H9 (cell line): ENCODE measurements around the gene KCNMA1. TPM values are rescaled to one million over a fixed set of nuclear protein-coding genes. Genes with fewer than 3 reads are reported as not detected.

ENCODE experiments used
- DNase-seq: peaks from one replicate; pipeline ENCODE4 v3.0.0-alpha.2; 2017
- H2AFZ ChIP-seq: one replicate; pipeline ENCODE4 v1.6.1; 2013; ENCODE audit warnings: mild to moderate bottlenecking, low read length, control low read depth, moderate library complexity
- H2AK5ac ChIP-seq: 2 replicates; pipeline ENCODE4 v1.6.1; 2013; ENCODE audit warnings: low read length, control low read depth, mixed read lengths; ENCODE audit not compliant: insufficient read length
- H2BK120ac ChIP-seq: one replicate; pipeline ENCODE4 v1.6.1; 2013; ENCODE audit warnings: low read depth, mild to moderate bottlenecking, low read length, control low read depth, inconsistent platforms; ENCODE audit not compliant: poor library complexity, severe bottlenecking
- H2BK12ac ChIP-seq: 2 replicates; pipeline ENCODE4 v1.6.1; 2013; ENCODE audit warnings: low read length, control low read depth, mixed read lengths, low read depth; ENCODE audit not compliant: insufficient read length
- H2BK15ac ChIP-seq: 2 replicates; pipeline ENCODE4 v1.6.1; 2013; ENCODE audit warnings: low read depth, low read length, control low read depth
- H2BK20ac ChIP-seq: one replicate; pipeline ENCODE4 v1.6.1; 2013; ENCODE audit warnings: low read depth, mild to moderate bottlenecking, low read length, control low read depth, inconsistent platforms; ENCODE audit not compliant: poor library complexity, severe bottlenecking
- H2BK5ac ChIP-seq: 2 replicates; pipeline ENCODE4 v1.6.1; 2013; ENCODE audit warnings: low read length, control low read depth, mixed read lengths; ENCODE audit not compliant: insufficient read length
- H3K14ac ChIP-seq: 2 replicates; pipeline ENCODE4 v1.6.1; 2013; ENCODE audit warnings: low read length, control low read depth; ENCODE audit not compliant: insufficient read depth
- H3K18ac ChIP-seq: 2 replicates; pipeline ENCODE4 v1.6.1; 2013; ENCODE audit warnings: low read depth, mild to moderate bottlenecking, mixed read lengths, low read length, control low read depth; ENCODE audit not compliant: insufficient read length
- H3K23ac ChIP-seq: 2 replicates; pipeline ENCODE4 v1.6.1; 2013; ENCODE audit warnings: low read length, control low read depth, mixed read lengths, low read depth; ENCODE audit not compliant: insufficient read length
- H3K23me2 ChIP-seq: 2 replicates; pipeline ENCODE4 v1.6.1; 2013; ENCODE audit warnings: low read depth, mild to moderate bottlenecking, mixed read lengths, low read length, control low read depth; ENCODE audit not compliant: insufficient read length, poor library complexity, severe bottlenecking
- H3K27ac ChIP-seq: 2 replicates; pipeline ENCODE4 v1.5.1; 2013; ENCODE audit warnings: low read length, control low read depth, mixed read lengths, low read depth; ENCODE audit not compliant: insufficient read length
- H3K27me3 ChIP-seq: 2 replicates; pipeline ENCODE4 v1.6.1; 2013; ENCODE audit warnings: low read length, control low read depth, inconsistent platforms; ENCODE audit not compliant: insufficient read depth
- H3K4ac ChIP-seq: 2 replicates; pipeline ENCODE4 v1.6.1; 2013; ENCODE audit warnings: low read depth, mild to moderate bottlenecking, control low read depth, inconsistent platforms, low read length, moderate library complexity
- H3K4me1 ChIP-seq: 2 replicates; pipeline ENCODE4 v1.6.1; 2013; ENCODE audit warnings: low read length, control low read depth, inconsistent platforms; ENCODE audit not compliant: insufficient read depth
- H3K4me2 ChIP-seq: 2 replicates; pipeline ENCODE4 v1.6.1; 2013; ENCODE audit warnings: low read length, control low read depth, mixed read lengths; ENCODE audit not compliant: insufficient read length, insufficient read depth
- H3K56ac ChIP-seq: 2 replicates; pipeline ENCODE4 v1.6.1; 2013; ENCODE audit warnings: low read depth, mild to moderate bottlenecking, mixed read lengths, low read length, control low read depth; ENCODE audit not compliant: insufficient read length
- H3K79me1 ChIP-seq: 2 replicates; pipeline ENCODE4 v1.6.1; 2013; ENCODE audit warnings: low read depth, mild to moderate bottlenecking, moderate library complexity, low read length, control low read depth, inconsistent platforms; ENCODE audit not compliant: insufficient read depth, poor library complexity, severe bottlenecking
- H3K79me2 ChIP-seq: 2 replicates; pipeline ENCODE4 v1.6.1; 2013; ENCODE audit warnings: low read length, control low read depth, inconsistent platforms; ENCODE audit not compliant: insufficient read depth
- H3K9ac ChIP-seq: 2 replicates; pipeline ENCODE4 v1.6.1; 2013; ENCODE audit warnings: low read length, control low read depth, mixed read lengths; ENCODE audit not compliant: insufficient read length; ENCODE audit errors: extremely low read depth
- H3K9me3 ChIP-seq: one replicate; pipeline ENCODE4 v1.6.1; 2013; ENCODE audit warnings: low read depth, low read length, inconsistent platforms; ENCODE audit not compliant: control insufficient read depth
- H3T11ph ChIP-seq: one replicate; pipeline ENCODE4 v1.6.1; 2013; ENCODE audit warnings: mild to moderate bottlenecking, low read length, control low read depth, inconsistent platforms
- H4K20me1 ChIP-seq: one replicate; pipeline ENCODE4 v1.6.1; 2013; ENCODE audit not compliant: control insufficient read depth, insufficient read length, insufficient read depth
- H4K5ac ChIP-seq: 2 replicates; pipeline ENCODE4 v1.6.1; 2013; ENCODE audit warnings: low read depth, mild to moderate bottlenecking, mixed read lengths, low read length, control low read depth; ENCODE audit not compliant: insufficient read length
- H4K8ac ChIP-seq: replicated peaks from 2 replicates; pipeline ENCODE4 v1.6.1; 2013; ENCODE audit warnings: low read length, control low read depth, mixed read lengths, low read depth; ENCODE audit not compliant: insufficient read length
- H4K91ac ChIP-seq: 2 replicates; pipeline ENCODE4 v1.6.1; 2013; ENCODE audit warnings: low read depth, mild to moderate bottlenecking, moderate library complexity, mixed read lengths, low read length, control low read depth; ENCODE audit not compliant: insufficient read length
- H3K27ac Mint-ChIP-seq, 3 experiments: 2 replicates in 2 of 3; 3 replicates in 1 of 3; pipeline ENCODE4 v1.8.0; 2020 to 2021; ENCODE audit warnings: mixed read lengths in 3 of 3, mild to moderate bottlenecking in 1 of 3, moderate library complexity in 1 of 3
- H3K27me3 Mint-ChIP-seq: 2 replicates; pipeline ENCODE4 v1.8.0; 2021; ENCODE audit warnings: low read depth, mild to moderate bottlenecking, moderate library complexity, mixed read lengths
- H3K36me3 Mint-ChIP-seq, 3 experiments: 2 replicates in 2 of 3; 3 replicates in 1 of 3; pipeline ENCODE4 v1.8.0; 2020 to 2021; ENCODE audit warnings: low read depth in 3 of 3, mixed read lengths in 3 of 3; ENCODE audit not compliant: insufficient read depth in 1 of 3
- H3K4me1 Mint-ChIP-seq, 2 experiments: 2 replicates each; pipeline ENCODE4 v1.8.0; 2020; ENCODE audit warnings: mixed read lengths in 2 of 2
- H3K4me3 Mint-ChIP-seq, 2 experiments: 2 replicates in 1 of 2; 3 replicates in 1 of 2; pipeline ENCODE4 v1.8.0; 2020 to 2021; ENCODE audit warnings: mild to moderate bottlenecking in 2 of 2, mixed read lengths in 2 of 2, moderate library complexity in 1 of 2
- H3K9me3 Mint-ChIP-seq, 2 experiments: 2 replicates in 1 of 2; 3 replicates in 1 of 2; pipeline ENCODE4 v1.8.0; 2020; ENCODE audit warnings: mild to moderate bottlenecking in 2 of 2, mixed read lengths in 2 of 2, moderate library complexity in 1 of 2
- CTCF ChIP-seq: fragments of 200-600 bp; sonication (generic); conservative IDR thresholded peaks from 3 replicates; pipeline ENCODE4 v1.8.0; 2021; ENCODE audit warnings: antibody characterized with exemption, mild to moderate bottlenecking
- WGBS: extraction: QIAGEN DNeasy Blood & Tissue Kit; methylation state at CpG from one replicate; pipeline ENCODE4 v1.1.7; 2013; ENCODE audit warnings: missing lambda C conversion rate, low lambda C conversion rate, mixed read lengths; ENCODE audit not compliant: insufficient read length; ENCODE audit errors: extremely low coverage; 5-methylcytosine and 5-hydroxymethylcytosine counted together
- total RNA-seq: library from RNA; stranded (reverse); gene quantifications from 2 replicates; pipeline ENCODE4 v1.2.1, GENCODE V29; 2021

Gene KCNMA1
- total RNA-seq, 1 experiment from 2014 or later = 2.0 TPM

- H2BK120ac ChIP-seq = no peak overlapping the region
- no peak overlapping the region for H4K91ac ChIP-seq
- no CpG with 5 or more reads among the region's 2 CpGs for WGBS
- H4K20me1 ChIP-seq = no peaks in the 10 kb centered on the region
- H3K27me3 ChIP-seq = no peaks in the 10 kb centered on the region
- H3K9me3 ChIP-seq = no peaks in the 10 kb centered on the region
- Mint-ChIP-seq H3K4me3 (no peak overlapping the region), H3K36me3 (no peaks in the 10 kb centered on the region; a peak in 1 of 7 replicates), H3K27me3 (peaks cover 3% of the 10 kb centered on the region), H3K9me3 (no peaks in the 10 kb centered on the region), H3K4me1 (peaks cover 29 to 33% of the 10 kb centered on the region in 2 experiments), H3K27ac (no peak overlapping the region)
- H3K27ac ChIP-seq = no peak overlapping the region
- 0 out of 2 replicates have a peak, but pooled peaks cover 5% of the 10 kb centered on the region for H3K4me1 ChIP-seq
- H3K23me2 ChIP-seq = no peaks in the 10 kb centered on the region
- no peak overlapping the region for H3T11ph ChIP-seq
- TF ChIP-seq CTCF = no peak
- H3K23ac ChIP-seq = no peak overlapping the region
- no peaks in the 10 kb centered on the region for H3K79me2 ChIP-seq
- H3K14ac ChIP-seq = no peak overlapping the region
- no peak overlapping the region for H3K18ac ChIP-seq
- H2AK5ac ChIP-seq = no peak overlapping the region
- H3K4me2 ChIP-seq = no peak overlapping the region
- no peak overlapping the region for H2BK20ac ChIP-seq
- no peak overlapping the region for H3K9ac ChIP-seq
- H2AFZ ChIP-seq = no peak overlapping the region
- H4K5ac ChIP-seq = no peak overlapping the region
- no peak overlapping the region for H2BK15ac ChIP-seq
- no peaks in the 10 kb centered on the region for H3K79me1 ChIP-seq
- no peak overlapping the region for H3K4ac ChIP-seq
- H2BK12ac ChIP-seq = no peak overlapping the region
- H2BK5ac ChIP-seq = no peak overlapping the region
- no peak for DNase-seq
- no peak overlapping the region for H4K8ac ChIP-seq
- no peak overlapping the region for H3K56ac ChIP-seq
These were observed 182.0 kb downstream of the KCNMA1 start for GRCh38 chr10:77455561-77455960.
